Neural cell (in vitro differentiated cells): ENCODE data around the gene CLDN6.
"Not testable (repeated sequence)": the region's sequence is repeated elsewhere in the genome, so short reads cannot be mapped to it uniquely, and the experiment has no call there.

Experiments
- CTCF ChIP-seq: fragments of 450-650 bp; IDR thresholded peaks from 2 replicates; pipeline ENCODE4 v1.5.1; 2014; ENCODE audit warnings: antibody characterized with exemption, mild to moderate bottlenecking, moderate library complexity; ENCODE audit not compliant: poor library complexity, severe bottlenecking
- EP300 ChIP-seq: fragments of 450-650 bp; conservative IDR thresholded peaks from 2 replicates; pipeline ENCODE4 v1.6.1; 2014; ENCODE audit warnings: antibody characterized with exemption, mild to moderate bottlenecking, moderate library complexity; ENCODE audit not compliant: poor library complexity, severe bottlenecking
- EZH2 ChIP-seq: fragments of 200-600, 300-800 bp; shearing (Covaris generic), sonication (generic); IDR thresholded peaks from 2 replicates; pipeline ENCODE4 v1.6.1; 2014; ENCODE audit warnings: antibody characterized with exemption, low read length, borderline replicate concordance, mild to moderate bottlenecking; ENCODE audit not compliant: insufficient read depth, poor library complexity, severe bottlenecking
- SMC3 ChIP-seq: fragments of 450-650 bp; conservative IDR thresholded peaks from 2 replicates; pipeline ENCODE4 v1.6.1; 2014; ENCODE audit warnings: antibody characterized with exemption, mild to moderate bottlenecking, moderate library complexity; ENCODE audit not compliant: poor library complexity
- TAF1 ChIP-seq: IDR thresholded peaks from 2 replicates; pipeline ENCODE4 v1.6.1; 2012; ENCODE audit warnings: low read depth
- TF ChIP-seq, protein P1 (sequence below): IDR thresholded peaks from 2 replicates; pipeline ENCODE4 v1.6.1; 2012; ENCODE audit warnings: borderline replicate concordance

DNA sequence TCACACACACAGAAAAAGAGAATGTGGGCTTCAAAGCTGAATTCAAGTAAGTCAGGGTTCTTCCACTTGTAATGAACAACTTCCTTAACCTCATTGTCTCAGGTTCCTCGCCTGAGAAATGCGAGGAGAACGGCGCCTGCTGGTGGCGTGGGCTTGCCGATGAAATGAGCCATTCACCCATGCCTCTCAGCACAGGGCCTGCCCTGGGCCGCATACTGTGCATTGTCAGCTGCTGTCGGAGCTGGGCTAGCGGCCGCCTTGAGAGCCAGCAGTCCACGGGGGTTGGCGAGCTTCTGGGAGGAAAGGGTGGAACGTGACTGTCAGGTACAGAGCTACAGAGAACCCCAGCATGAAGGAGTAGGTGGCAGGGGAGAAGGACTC, 35.3 kb upstream of the CLDN6 start:
- TF ChIP-seq CTCF, TAF1, EP300, SMC3, EZH2: not testable (repeated sequence)
- TF ChIP-seq, protein P1, sequence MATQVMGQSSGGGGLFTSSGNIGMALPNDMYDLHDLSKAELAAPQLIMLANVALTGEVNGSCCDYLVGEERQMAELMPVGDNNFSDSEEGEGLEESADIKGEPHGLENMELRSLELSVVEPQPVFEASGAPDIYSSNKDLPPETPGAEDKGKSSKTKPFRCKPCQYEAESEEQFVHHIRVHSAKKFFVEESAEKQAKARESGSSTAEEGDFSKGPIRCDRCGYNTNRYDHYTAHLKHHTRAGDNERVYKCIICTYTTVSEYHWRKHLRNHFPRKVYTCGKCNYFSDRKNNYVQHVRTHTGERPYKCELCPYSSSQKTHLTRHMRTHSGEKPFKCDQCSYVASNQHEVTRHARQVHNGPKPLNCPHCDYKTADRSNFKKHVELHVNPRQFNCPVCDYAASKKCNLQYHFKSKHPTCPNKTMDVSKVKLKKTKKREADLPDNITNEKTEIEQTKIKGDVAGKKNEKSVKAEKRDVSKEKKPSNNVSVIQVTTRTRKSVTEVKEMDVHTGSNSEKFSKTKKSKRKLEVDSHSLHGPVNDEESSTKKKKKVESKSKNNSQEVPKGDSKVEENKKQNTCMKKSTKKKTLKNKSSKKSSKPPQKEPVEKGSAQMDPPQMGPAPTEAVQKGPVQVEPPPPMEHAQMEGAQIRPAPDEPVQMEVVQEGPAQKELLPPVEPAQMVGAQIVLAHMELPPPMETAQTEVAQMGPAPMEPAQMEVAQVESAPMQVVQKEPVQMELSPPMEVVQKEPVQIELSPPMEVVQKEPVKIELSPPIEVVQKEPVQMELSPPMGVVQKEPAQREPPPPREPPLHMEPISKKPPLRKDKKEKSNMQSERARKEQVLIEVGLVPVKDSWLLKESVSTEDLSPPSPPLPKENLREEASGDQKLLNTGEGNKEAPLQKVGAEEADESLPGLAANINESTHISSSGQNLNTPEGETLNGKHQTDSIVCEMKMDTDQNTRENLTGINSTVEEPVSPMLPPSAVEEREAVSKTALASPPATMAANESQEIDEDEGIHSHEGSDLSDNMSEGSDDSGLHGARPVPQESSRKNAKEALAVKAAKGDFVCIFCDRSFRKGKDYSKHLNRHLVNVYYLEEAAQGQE: not testable (repeated sequence)
